Effector CD4-positive, alpha-beta T cell (primary cell): ENCODE results near the gene YWHAG.
"Not testable (repeated sequence)": the region's sequence is repeated elsewhere in the genome, so short reads cannot be mapped to it uniquely, and the experiment has no call there.

ENCODE experiments used
- DNase-seq: peaks from one replicate; pipeline ENCODE4 v3.0.0-alpha.2; 2020

Gene YWHAG

GRCh38 chr7:76377186-76377918 lies 18.6 kb upstream of the YWHAG start:
- no peak for DNase-seq

GRCh38 chr7:76375251-76375650 lies 16.5 kb upstream of the YWHAG start:
- DNase-seq = no peak

- no peak for DNase-seq
Observed at GRCh38 chr7:76372984-76373833, 14.4 kb upstream of the YWHAG start.

- DNase-seq = no peak
Observed at GRCh38 chr7:76371396-76371795, 12.6 kb upstream of the YWHAG start.

- no peak for DNase-seq
Observed at GRCh38 chr7:76369018-76369417, 10.2 kb upstream of the YWHAG start.

- no peak for DNase-seq
Observed at GRCh38 chr7:76368190-76368589, 9.4 kb upstream of the YWHAG start.

GRCh38 chr7:76364198-76364584 lies 5.4 kb upstream of the YWHAG start:
- no peak for DNase-seq

GRCh38 chr7:76363754-76364153 lies 5.0 kb upstream of the YWHAG start:
- not testable (repeated sequence) for DNase-seq

- DNase-seq = no peak
Observed at GRCh38 chr7:76359978-76360638, 1.3 kb upstream of the YWHAG start.

GRCh38 chr7:76359111-76359977 lies 553 bp upstream of the YWHAG start:
- DNase-seq = peak; percentile 90

- peak; percentile 17 for DNase-seq
Observed at GRCh38 chr7:76358011-76358480, 745 bp downstream of the YWHAG start.

- DNase-seq = no peak
Observed at GRCh38 chr7:76357475-76358010, 1.2 kb downstream of the YWHAG start.

GRCh38 chr7:76356823-76357222 lies 2.0 kb downstream of the YWHAG start:
- DNase-seq = no peak

- no peak for DNase-seq
Observed at GRCh38 chr7:76356115-76356514, 2.7 kb downstream of the YWHAG start.

GRCh38 chr7:76354981-76355730 lies 3.6 kb downstream of the YWHAG start:
- DNase-seq = no peak

GRCh38 chr7:76354516-76354915 lies 4.3 kb downstream of the YWHAG start:
- DNase-seq = no peak

- DNase-seq = no peak
Observed at GRCh38 chr7:76353744-76354143, 5.0 kb downstream of the YWHAG start.

- DNase-seq = no peak
Observed at GRCh38 chr7:76352193-76352592, 6.6 kb downstream of the YWHAG start.

- DNase-seq = no peak
Observed at GRCh38 chr7:76351372-76351771, 7.4 kb downstream of the YWHAG start.

GRCh38 chr7:76349313-76349885 lies 9.4 kb downstream of the YWHAG start:
- no peak for DNase-seq

GRCh38 chr7:76347710-76348109 lies 11.1 kb downstream of the YWHAG start:
- no peak for DNase-seq
